Left ventricle myocardium superior (tissue), 1 donor: ENCODE measurements around the gene TNP1. TPM values are rescaled to one million over a fixed set of nuclear protein-coding genes. Genes with fewer than 3 reads are reported as not detected.

Experiments
- ATAC-seq: fragments of 200-7000 bp; cut with Tn5 transposase; one replicate; pipeline ENCODE4 v1.9.1; 2020; ENCODE audit warnings: mild to moderate bottlenecking, moderate library complexity
- DNase-seq: peaks from one replicate; pipeline ENCODE4 v3.0.0-alpha.2; 2020
- intact Hi-C: fragments of 100-400 bp; cut with micrococcal nuclease; formaldehyde crosslinking; loops from one replicate; pipeline ENCODE4 v1.11.0; 2022
- total RNA-seq: library from RNA; stranded (reverse); fragmentation: NEBNext Ultra II Directional; extraction: Animal tissue kit (Norgen Biotek cat#: 25700); gene quantifications from one replicate; pipeline ENCODE4 v1.2.1, GENCODE V29; 2021
- donor health status: DM: no; HTN: yes; CAD: no; lungs with severe emphysema.

The TNP1 gene
- total RNA-seq, 1 donor from 2014 or later, result not detected

DNA sequence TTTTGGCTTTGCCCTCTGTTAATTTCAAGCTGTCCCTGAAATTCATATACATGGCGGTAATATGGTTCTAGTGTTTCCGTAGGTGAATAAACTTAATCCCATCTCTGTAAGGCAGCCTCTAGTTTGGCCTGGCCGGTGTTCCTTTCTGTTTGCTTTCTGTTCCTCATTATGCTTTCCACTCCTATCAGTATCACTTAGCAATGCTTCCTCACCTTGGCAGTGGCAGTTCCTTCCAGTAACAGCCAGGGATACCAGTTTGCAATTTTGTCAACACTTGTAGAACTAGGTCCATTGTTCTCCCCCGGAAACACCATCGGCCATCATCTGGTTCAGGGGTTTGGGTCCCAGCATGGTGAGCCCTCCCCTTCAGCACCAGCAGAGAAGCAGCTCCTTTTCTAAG, 18.2 kb upstream of the TNP1 start:
- intact Hi-C loops, result no loop called here

DNA sequence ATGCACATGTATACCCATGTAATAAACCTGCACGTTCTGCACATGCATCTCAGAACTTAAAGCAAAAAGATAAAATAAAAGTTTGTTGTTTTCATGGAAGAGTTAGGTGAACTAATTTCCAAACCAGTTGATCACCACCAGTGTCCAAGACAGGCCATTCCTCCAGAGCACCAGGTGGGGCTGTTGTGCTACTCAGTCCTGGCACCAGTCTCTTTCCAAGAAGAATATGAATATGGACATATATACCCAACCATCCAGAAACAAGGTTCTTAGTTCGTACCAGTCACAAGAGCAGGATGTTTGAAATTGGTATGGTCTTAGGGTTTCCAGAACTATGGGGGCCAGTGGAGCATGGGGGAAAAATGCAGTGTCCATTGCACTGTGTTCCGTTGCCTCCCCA, 17.2 kb upstream of the TNP1 start:
- intact Hi-C loops, result no loop called here
- no peak for ATAC-seq

More for the DNA sequence above, 18.2 kb upstream of the TNP1 start:
- DNase-seq (no peak), ATAC-seq (no peak)

DNA sequence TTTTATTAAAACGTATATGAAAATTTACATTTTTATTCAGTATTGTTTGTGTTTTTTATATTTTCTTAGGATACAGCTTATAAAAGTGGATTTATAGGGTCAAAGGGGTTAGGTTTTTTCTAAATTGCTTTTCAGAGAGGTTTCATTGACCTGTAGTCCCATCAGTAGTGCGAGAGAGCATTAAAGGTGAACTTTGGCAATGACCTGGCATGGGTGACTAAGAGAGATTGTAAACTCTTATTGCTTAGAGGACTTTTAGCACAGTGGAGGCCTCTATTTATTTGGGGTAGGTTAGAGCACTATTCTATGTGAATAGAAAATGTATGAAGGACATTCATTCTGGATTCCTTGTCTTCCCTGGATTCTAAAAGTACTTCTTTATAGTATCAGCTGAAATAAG, 16.0 kb upstream of the TNP1 start:
- ATAC-seq, result no peak
- DNase-seq, result no peak
- intact Hi-C loops, result no loop called here

More for the DNA sequence above, 17.2 kb upstream of the TNP1 start:
- DNase-seq, result no peak

DNA sequence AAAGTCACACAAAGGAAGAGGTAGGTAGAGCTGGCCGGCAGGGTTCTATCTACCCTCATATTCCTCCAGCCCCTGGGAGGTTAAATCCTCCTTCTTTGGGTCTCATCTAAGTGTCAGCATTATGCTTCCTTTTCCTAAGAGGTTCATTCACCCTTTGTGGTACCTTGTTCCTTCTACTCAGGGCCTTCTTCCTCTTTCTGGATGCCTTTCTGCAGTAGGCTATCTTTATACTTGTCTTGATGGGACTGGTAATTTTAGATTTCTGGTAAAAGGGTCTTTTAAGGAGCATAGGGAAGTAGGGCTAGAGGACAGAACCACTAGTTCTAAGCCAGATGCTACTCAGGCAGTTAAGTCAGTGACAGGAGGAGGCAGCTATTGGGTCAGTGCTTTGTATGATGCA, 13.7 kb upstream of the TNP1 start:
- ATAC-seq, result no peak
- no peak for DNase-seq
- intact Hi-C loops, result no loop called here

DNA sequence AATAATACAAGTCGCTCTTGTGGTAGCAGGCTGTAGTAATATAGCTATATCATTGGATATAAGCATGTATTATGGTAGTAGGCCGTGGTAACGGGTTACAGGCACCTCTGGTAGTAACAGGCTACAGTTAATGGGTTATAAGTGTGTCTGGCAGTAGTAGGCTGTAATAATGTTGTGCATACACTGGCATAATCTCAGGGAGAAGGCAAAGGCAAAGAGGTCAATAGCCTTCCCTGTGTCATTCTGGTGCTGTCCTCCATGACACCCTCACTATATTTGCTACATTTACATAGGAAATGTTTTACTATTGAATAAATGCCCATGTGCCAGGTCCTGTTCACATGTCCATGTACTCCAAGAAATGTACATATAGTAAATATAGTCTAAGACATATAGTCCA, 12.8 kb upstream of the TNP1 start:
- DNase-seq, result no peak
- ATAC-seq, result no peak
- intact Hi-C loops, result no loop called here

DNA sequence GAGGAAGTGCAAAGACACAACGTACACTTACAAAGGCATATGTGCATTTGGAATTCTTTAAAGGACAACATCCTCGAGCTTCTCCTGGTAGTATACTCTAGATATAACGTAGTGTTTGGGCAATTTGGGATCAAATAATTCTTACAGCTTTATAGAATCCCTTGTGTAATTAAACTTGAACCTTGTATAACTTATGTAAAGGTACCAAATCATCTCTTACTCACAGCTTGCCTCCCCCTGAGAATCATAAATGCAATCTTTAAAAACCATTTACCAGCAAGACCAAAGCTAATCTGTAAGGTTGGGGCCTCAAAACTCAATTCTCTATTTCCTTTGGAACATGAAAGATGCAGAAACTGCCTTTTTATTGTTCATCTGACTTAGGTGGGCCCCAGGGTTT, 12.2 kb upstream of the TNP1 start:
- ATAC-seq (no peak), DNase-seq (no peak)
- intact Hi-C loops, result no loop called here

DNA sequence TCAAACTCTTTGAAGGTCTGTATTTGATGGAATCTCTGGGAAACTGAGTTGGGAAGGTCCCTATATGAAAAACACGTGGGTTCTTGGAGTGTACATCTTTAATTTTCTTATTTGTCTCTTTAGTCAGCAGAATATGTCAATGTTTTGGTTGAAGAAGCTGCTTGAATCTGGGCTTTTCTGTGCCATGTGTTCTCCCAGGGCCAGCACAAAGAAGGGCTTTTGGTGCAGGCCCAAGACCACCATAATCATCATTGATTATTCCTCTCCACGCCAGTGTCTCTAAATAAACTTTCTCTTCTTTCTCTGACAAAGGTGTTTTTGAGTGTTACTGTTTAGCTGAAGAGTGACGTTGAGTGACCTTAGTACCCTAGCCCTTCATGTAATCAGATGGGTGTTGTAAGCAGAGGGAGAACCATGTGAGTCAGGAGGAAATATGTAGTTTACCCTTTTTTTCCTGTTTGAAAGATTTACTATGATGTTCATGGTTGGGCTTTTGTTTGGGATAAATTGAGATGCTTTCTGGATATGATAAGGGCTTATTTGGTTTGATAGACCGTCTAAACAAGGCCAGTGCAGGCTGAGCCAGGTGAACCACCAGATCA, 11.6 kb upstream of the TNP1 start:
- intact Hi-C loops, result no loop called here
- DNase-seq (no peak), ATAC-seq (no peak)

DNA sequence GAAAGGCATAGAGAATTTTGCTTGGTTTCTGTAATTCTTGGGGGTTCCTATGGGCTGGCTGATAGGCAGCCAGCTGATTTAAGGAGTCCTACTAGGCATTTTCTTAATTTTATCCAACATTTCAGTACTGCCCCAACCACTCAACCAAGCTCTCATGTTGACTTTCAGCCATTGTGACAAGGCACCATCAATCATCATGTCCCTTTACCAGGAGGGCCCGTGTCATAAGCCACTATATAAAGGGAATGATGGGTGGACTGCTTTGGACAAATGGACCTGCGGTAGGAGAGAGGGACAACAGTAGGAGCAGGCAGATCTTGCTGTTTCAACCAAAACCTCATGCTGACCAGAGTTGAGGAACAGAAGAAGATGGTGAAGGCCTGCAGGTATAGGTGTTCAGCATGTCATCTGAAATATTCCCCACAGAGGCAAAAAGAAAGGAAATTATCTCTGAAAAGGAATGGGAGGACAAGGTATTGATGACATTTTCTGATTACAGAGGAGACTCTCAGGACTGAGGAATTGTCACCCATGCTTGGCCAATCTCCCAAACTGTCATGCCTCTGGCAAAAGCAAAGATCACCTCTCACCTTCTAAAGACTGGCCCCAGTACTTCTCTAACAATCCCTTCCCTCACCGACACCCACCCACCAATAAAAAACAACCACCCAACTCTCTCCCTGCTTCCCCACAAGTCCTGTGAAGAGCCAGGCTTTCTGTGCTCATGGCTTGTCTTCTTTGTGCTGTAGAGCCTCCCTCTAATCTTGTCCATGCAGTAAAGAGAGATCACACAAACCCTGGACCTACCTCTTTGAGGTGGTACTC, 10.9 kb upstream of the TNP1 start:
- ATAC-seq (no peak), DNase-seq (no peak)
- intact Hi-C loops, result no loop called here

DNA sequence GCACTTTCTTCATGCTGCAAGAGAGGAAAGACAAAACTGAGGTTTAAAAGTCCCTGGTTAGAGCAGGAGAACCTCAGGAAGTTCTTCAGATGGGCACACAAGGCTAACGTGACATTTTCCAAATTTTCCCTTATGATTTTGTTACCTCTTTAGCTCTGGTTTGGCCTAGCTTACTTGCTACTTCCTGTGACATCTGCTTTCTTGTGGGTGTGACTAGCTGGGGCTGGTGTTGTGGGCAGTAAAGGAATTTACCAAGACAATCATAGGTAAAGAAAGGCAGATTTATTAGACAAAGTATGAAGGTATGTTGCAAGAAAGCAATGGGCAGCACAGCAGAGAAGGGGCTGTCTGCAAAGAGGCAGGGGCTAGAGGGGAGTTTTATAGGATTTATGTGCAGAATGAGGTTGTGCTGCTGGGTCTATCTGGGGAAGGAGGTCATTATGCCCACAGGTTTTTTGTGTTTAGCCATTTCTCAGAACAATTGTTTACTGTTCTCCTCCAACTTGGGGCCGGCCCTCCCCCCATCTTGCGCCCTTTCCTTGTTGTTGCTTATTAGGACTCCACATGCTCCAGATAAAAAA, 6.7 kb upstream of the TNP1 start:
- DNase-seq (no peak), ATAC-seq (no peak)
- intact Hi-C loops, result no loop called here

DNA sequence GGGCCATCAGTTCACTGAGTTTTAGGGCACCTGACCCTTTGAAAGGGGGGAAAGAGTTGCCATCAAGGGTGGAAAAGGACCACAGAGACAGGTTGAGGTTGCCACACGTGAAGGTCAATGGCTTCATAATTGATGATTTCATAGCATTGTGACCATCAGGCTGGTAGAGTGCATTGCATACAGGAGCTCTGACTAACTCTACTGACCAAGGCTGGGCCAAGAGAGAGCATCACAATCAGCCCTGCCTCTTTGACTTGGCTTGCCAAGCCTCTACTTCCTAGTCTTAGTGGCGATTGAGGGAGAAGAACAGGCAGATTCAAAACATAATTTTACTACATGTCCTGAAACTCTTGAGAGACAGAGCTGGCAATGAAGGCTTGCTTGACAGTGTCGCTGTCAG, 5.8 kb upstream of the TNP1 start:
- ATAC-seq, result no peak
- DNase-seq, result no peak
- intact Hi-C loops, result no loop called here

DNA sequence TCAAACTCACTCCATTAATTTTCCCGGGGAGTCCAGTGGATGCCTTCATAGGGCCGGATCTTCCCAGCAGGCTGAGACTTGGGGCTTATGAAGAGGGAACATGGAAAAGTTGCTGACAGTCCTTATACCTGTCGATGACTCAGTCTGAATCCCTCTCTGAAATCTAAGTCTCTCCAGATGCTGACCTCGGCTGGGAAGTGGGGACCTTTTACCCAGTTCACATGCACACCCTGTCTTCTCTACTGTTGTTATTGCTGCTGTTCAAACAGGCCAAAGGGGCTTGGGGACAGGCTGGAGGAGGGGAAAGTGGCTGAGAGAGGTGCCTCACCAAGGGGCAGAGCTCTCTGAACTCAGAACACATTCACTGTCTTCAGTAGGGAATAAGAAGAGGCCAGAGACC, 4.1 kb upstream of the TNP1 start:
- DNase-seq, result no peak
- intact Hi-C loops, result no loop called here
- no peak for ATAC-seq

DNA sequence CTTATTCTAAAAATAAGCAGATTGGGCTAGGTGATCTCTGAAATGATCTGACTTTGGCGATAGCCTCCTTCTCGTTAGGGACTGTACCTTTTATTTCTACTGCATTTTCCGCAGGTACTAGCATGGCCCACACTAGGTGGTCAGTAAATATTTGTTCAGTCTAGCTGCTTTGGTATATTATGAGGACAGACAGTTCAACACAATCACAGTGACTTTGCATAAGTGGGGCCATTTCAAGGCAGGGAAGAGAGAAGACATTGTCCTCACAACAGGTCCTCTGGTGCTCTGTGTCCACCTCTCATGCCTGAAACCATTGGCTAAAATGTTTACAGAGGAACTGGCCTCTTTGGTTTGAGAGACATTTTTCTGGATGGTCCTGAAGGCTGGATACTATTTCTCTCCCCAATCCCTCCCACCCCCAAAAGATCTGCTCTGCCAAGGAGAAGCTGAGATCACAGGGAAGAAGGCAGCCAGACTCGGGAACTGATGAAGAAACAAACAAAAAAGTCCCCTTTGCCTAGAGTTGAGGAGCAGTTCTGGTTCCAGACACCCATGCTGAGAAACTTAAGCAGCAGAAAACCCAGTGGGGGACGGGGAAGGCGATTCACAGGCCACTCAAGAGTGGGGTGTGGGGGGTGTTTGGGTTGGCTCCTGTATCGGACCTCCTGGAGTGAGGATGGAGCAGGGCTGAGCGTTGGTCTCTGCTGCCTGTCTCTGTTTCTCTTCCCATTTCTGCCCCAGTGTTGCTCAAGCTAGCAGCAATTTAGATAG, 2.9 kb upstream of the TNP1 start:
- peak; percentile 49 for ATAC-seq
- intact Hi-C loops, result no loop called here
- DNase-seq, result no peak

DNA sequence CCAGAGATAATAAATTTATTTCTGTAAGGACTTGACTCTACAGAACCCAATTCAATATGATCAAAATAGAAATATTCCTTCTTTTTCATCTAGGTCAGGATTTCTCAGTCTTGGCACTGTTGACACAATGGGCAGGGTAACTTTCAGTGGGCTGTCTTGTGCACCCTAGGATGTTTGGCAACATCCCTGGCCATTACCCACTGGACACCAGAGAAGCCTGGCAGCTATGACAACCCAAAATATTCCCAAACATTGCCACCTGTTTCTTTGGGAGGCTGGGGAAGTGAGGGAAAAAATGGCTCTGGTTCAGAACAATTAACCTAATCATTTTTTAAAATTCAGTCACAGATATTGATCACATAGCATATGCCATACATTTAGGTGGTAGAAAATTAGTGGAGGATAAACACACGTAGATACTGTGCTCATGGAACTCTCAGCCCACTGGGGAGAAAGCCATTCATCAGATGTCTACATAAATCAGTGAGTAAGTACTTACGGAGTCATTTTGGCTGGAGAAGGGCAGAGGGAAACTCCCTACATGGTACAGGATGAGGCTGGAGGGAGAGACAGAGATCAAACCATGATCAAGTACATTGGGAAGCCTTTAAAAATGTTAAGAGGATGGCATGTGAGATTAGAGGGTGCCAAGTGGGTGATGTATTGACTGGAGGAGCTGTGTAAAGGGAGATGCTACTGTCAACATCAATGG, 718 bp upstream of the TNP1 start:
- intact Hi-C loops, result no loop called here
- ATAC-seq, result no peak

DNA sequence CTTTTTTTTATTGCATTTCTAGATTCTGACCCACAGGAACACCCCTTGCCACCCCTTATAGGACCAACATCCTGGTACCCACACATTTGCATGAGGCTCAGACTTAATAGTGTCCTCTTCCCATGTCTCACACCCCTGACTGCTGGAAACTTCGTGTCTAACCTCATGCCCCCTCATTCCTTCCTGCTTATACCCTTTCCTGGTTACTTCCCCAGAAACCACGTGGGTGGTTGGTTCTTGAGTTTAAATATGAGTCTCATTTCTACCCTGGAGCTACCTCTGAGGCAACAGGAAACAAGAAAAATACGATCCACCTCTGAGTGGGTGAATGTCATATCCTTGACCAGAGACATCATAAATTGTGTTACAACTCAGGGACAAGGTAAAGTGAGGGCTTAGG, 1.6 kb downstream of the TNP1 start:
- ATAC-seq (no peak), DNase-seq (no peak)
- intact Hi-C loops, result no loop called here

More for the DNA sequence above, 718 bp upstream of the TNP1 start:
- no peak for DNase-seq

DNA sequence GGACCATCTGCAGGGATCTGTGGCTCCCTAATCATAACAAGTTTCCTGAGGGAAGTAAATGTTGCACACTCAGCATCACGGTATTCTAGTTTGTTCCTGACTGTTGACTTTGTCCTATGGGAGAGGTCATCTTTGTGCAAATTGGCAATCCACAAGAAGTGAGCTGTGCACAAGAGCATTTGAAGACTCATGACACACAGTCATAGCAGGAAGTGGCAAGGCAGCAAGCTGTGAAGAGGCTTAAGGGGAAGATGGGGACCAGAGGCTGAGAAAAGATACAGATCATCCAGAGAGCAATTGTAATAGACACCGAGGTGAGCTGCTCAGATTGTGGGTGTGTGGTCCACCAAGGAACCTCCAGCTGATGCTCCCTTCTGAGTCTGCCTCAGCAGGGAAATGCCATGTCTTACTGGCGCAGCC, 2.7 kb downstream of the TNP1 start:
- no peak for ATAC-seq

DNA sequence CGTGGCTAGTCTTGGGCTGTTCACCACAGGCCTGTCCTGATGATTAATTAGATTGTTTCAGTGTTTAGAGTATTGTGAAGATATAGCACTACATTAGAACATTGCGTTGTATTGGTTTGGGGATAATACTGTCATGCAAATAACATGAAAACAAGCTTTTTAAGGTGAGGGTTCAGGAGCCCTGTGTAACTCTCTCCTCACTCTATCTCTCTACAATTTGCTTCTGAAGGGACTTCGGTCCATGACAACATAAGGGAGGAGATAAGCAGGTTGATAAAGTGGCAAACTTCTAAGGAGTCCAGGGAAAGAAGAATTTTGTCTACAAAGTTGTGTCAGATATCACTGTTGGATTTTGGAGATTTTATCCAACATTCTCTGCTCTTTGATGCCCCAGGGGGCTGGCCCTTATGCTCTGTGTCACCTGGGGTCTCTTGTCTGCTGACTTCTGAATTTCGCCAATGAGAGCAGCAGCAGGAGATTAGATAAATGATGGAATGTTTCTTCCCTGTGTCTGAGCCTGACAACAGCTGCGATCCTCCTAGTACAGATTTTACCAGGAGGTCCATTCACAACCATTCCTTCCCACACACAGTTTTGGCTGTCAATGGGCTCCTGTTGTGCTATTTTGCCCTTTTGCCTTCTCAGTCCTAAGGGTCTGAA, 3.3 kb downstream of the TNP1 start:
- intact Hi-C loops, result no loop called here
- no peak for ATAC-seq

More for the DNA sequence above, 2.7 kb downstream of the TNP1 start:
- DNase-seq, result no peak
- intact Hi-C loops, result no loop called here

DNA sequence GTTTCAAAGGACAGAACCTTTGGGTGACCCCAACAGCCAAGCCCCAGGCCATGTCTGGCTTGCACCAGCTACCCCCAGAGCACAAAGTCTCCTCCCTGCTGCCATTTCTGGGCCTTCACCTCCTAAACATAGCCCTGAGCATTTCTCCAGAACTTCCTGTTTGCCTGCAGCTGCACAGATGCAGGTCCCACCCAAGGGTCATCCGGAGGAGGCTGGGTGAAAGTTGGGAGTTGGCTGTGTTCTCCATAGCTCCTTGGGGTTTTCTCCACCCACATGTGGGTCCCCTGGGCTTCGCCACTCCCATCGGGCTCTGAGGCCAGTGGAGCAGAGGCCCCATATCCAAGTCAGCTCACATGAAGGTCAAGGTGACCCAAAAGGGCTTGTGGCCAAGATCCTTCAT, 4.3 kb downstream of the TNP1 start:
- DNase-seq (peak; percentile 74), ATAC-seq (peak; percentile 91)
- intact Hi-C loops, result no loop called here

More for the DNA sequence above, 3.3 kb downstream of the TNP1 start:
- DNase-seq, result no peak

DNA sequence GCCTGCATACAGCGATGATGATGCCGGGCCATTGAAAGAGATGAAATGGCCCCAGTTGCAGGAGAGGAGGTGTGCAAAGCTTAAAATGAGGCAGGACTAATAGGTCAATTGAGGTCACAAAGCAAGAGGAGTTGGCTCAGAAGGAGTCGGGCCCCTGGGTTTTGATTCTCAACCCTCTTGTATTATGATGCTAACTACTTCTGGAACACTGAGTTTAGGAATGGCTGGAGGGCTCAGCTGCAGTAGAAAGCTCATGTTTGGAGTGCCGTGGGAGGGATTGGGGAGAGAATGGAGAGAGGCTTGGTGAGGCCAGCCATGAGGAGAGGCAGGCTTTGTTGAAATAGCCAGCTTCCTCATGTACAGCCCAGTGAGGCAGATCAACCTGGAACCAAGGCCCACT, 4.8 kb downstream of the TNP1 start:
- ATAC-seq, result no peak
- intact Hi-C loops, result no loop called here
- no peak for DNase-seq
